Osteoblast (primary cell): ENCODE data around the gene TPRN. TPM values are rescaled to one million over a fixed set of nuclear protein-coding genes. Genes with fewer than 3 reads are reported as not detected.
"Not testable (repeated sequence)": the region's sequence is repeated elsewhere in the genome, so short reads cannot be mapped to it uniquely, and the experiment has no call there.

Experiments
- DNase-seq: peaks from one replicate; pipeline ENCODE4 v3.0.0; 2011; ENCODE audit warnings: low spot score, mixed read lengths; ENCODE audit not compliant: insufficient read length; ENCODE audit errors: missing footprints
- H2AFZ ChIP-seq: 2 replicates; pipeline ENCODE4 v1.6.0; 2011; ENCODE audit warnings: mild to moderate bottlenecking, low read length
- H3K27ac ChIP-seq: 2 replicates; pipeline ENCODE4 v1.5.1; 2011; ENCODE audit warnings: mild to moderate bottlenecking, low read depth, low read length, moderate library complexity
- H3K27me3 ChIP-seq: 2 replicates; pipeline ENCODE4 v1.6.0; 2012; ENCODE audit warnings: mild to moderate bottlenecking, control low read depth, inconsistent platforms, low read length, moderate library complexity; ENCODE audit not compliant: insufficient read depth
- H3K36me3 ChIP-seq: 2 replicates; pipeline ENCODE4 v1.5.1; 2011; ENCODE audit warnings: mild to moderate bottlenecking, low read length, control low read depth, moderate library complexity; ENCODE audit not compliant: insufficient read depth
- H3K4me1 ChIP-seq: 2 replicates; pipeline ENCODE4 v1.5.1; 2011; ENCODE audit warnings: mild to moderate bottlenecking, low read length, control low read depth, moderate library complexity; ENCODE audit not compliant: insufficient read depth
- H3K4me2 ChIP-seq: 2 replicates; pipeline ENCODE4 v1.6.0; 2011; ENCODE audit warnings: mild to moderate bottlenecking, low read length; ENCODE audit not compliant: insufficient read depth
- H3K4me3 ChIP-seq: fragments of 200-600 bp; sonication (generic); 3 replicates; pipeline ENCODE4 v1.5.1; 2012; ENCODE audit warnings: mild to moderate bottlenecking, low read length, inconsistent platforms; ENCODE audit not compliant: insufficient read depth
- H3K79me2 ChIP-seq: 2 replicates; pipeline ENCODE4 v1.6.0; 2012; ENCODE audit warnings: mild to moderate bottlenecking, low read length, control low read depth, inconsistent platforms; ENCODE audit not compliant: insufficient read depth
- H3K9me3 ChIP-seq: 2 replicates; pipeline ENCODE4 v1.5.1; 2011; ENCODE audit warnings: low read depth, low read length, control low read depth
- H4K20me1 ChIP-seq: 2 replicates; pipeline ENCODE4 v1.6.0; 2012; ENCODE audit warnings: mild to moderate bottlenecking, low read length, control low read depth; ENCODE audit not compliant: insufficient read depth
- CTCF ChIP-seq: IDR thresholded peaks from 2 replicates; pipeline ENCODE4 v1.5.1; 2011; ENCODE audit warnings: mild to moderate bottlenecking, low read depth, low read length, moderate library complexity; ENCODE audit errors: extremely low read depth
- total RNA-seq: library from RNA; depleted of rRNA; stranded (reverse); fragments of >200 nt; gene quantifications from 2 replicates; pipeline ENCODE4 v1.2.3, GENCODE V29; 2012

TPRN gene
- total RNA-seq, 1 donor: 10.5 TPM

GRCh38 chr9:137240318-137240840, 39.8 kb upstream of the TPRN start:
- peak overlapping the region; percentile 92 for H3K4me2 ChIP-seq
- peak; percentile 98 for DNase-seq
- H4K20me1 ChIP-seq: peaks cover 42% of the 10 kb centered on the region
- no peaks in the 10 kb centered on the region for H3K9me3 ChIP-seq
- H2AFZ ChIP-seq: peak overlapping the region; percentile 72
- H3K36me3 ChIP-seq: peaks cover 20% of the 10 kb centered on the region
- H3K4me3 ChIP-seq: peak overlapping the region; percentile 82
- peak overlapping the region; percentile 82 for H3K27ac ChIP-seq
- H3K79me2 ChIP-seq: peaks cover 43% of the 10 kb centered on the region
- no peak for TF ChIP-seq CTCF
- H3K4me1 ChIP-seq: peaks cover 11% of the 10 kb centered on the region
- H3K27me3 ChIP-seq: no peaks in the 10 kb centered on the region

- H3K79me2 ChIP-seq: peaks cover 43% of the 10 kb centered on the region
These were observed 39.1 kb upstream of the TPRN start for GRCh38 chr9:137239541-137240200.

GRCh38 chr9:137237759-137238726, 37.5 kb upstream of the TPRN start:
- Histone ChIP-seq H3K4me3 (no peak overlapping the region), H3K4me1 (peaks cover 11% of the 10 kb centered on the region), H3K36me3 (peaks cover 14% of the 10 kb centered on the region), H3K27ac (no peak overlapping the region), H3K4me2 (no peak overlapping the region), H3K79me2 (peaks cover 36% of the 10 kb centered on the region), H3K9me3 (no peaks in the 10 kb centered on the region), H3K27me3 (no peaks in the 10 kb centered on the region), H2AFZ (no peak overlapping the region), H4K20me1 (peaks cover 25% of the 10 kb centered on the region)
- no peak for DNase-seq
- no peak for TF ChIP-seq CTCF

More at GRCh38 chr9:137239541-137240200, 39.1 kb upstream of the TPRN start:
- peaks cover 41% of the 10 kb centered on the region for H4K20me1 ChIP-seq
- peak overlapping the region; percentile 92 for H3K4me2 ChIP-seq
- H2AFZ ChIP-seq: peak overlapping the region; percentile 72
- peak overlapping the region; percentile 82 for H3K4me3 ChIP-seq
- peaks cover 20% of the 10 kb centered on the region for H3K36me3 ChIP-seq
- H3K27me3 ChIP-seq, DNase-seq, H3K9me3 ChIP-seq: not testable (repeated sequence)
- peaks cover 11% of the 10 kb centered on the region for H3K4me1 ChIP-seq
- peak overlapping the region; percentile 82 for H3K27ac ChIP-seq

- Histone ChIP-seq H3K27ac (no peak overlapping the region), H2AFZ (no peak overlapping the region), H3K36me3 (peaks cover 3% of the 10 kb centered on the region), H3K27me3 (no peaks in the 10 kb centered on the region), H3K4me1 (peaks cover 3% of the 10 kb centered on the region), H3K4me3 (no peak overlapping the region), H3K9me3 (no peaks in the 10 kb centered on the region), H4K20me1 (peaks cover 15% of the 10 kb centered on the region), H3K4me2 (no peak overlapping the region), H3K79me2 (peaks cover 25% of the 10 kb centered on the region)
- no peak for TF ChIP-seq CTCF
- no peak for DNase-seq
These were observed 36.4 kb upstream of the TPRN start for GRCh38 chr9:137236936-137237421.
